Panc1 (cell line): ENCODE data around the gene RIN1.

Experiments
- CTCF ChIP-seq: fragments of 450-650 bp; IDR thresholded peaks from 2 replicates; pipeline ENCODE4 v1.5.1; 2017; ENCODE audit warnings: mild to moderate bottlenecking
- POLR2AphosphoS5 ChIP-seq: IDR thresholded peaks from 2 replicates; pipeline ENCODE4 v1.6.1; 2012; ENCODE audit warnings: mild to moderate bottlenecking, low read depth, low read length, moderate library complexity
- SIN3A ChIP-seq: IDR thresholded peaks from 2 replicates; pipeline ENCODE4 v1.6.1; 2012; ENCODE audit warnings: low read depth, mild to moderate bottlenecking, low read length, moderate library complexity, borderline replicate concordance; ENCODE audit not compliant: insufficient read depth

GRCh38 chr11:66369073-66369894 is 33.0 kb upstream of the RIN1 start:
- TF ChIP-seq CTCF = no peak
- no peak for TF ChIP-seq POLR2AphosphoS5
- no peak for TF ChIP-seq SIN3A
